ENCODE measurements around the gene PHETA1. TPM values are rescaled to one million over a fixed set of nuclear protein-coding genes. Genes with fewer than 3 reads are reported as not detected.

PHETA1 gene
- total RNA-seq, 1 donor from 2014 or later, result 14.9 TPM

- Mint-ChIP-seq H3K27me3 (ENCODE audit: low read depth, unreplicated experiment) (no peaks in the 10 kb centered on the region), H3K4me1 (ENCODE audit: low read depth, unreplicated experiment) (peaks cover 24% of the 10 kb centered on the region), H3K27ac (ENCODE audit: unreplicated experiment) (peak within 1 kb of the TSS; percentile 86), H3K9me3 (ENCODE audit: unreplicated experiment) (no peaks in the 10 kb centered on the region), H3K36me3 (ENCODE audit: low read depth, unreplicated experiment) (peaks cover 1% of the 10 kb centered on the region), H3K4me3 (ENCODE audit: unreplicated experiment) (peak within 1 kb of the TSS; percentile 93)
- DNase-seq (ENCODE audit: low read depth) (no peak), FAIRE-seq (no peak)
- Histone ChIP-seq H3K9me3 (ENCODE audit: insufficient read depth, low read depth, low read length) (no peaks in the 10 kb centered on the region), H3K27me3 (ENCODE audit: insufficient read depth, low read length) (no peaks in the 10 kb centered on the region), H3K27ac (ENCODE audit: low read depth, low read length) (peak within 1 kb of the TSS; percentile 66), H3K9ac (ENCODE audit: low read length) (peak within 1 kb of the TSS; percentile 91), H3K4me1 (ENCODE audit: insufficient read depth, low read length) (peaks cover 51% of the 10 kb centered on the region), H3K4me2 (ENCODE audit: low read length) (peak within 1 kb of the TSS; percentile 93), H4K20me1 (ENCODE audit: insufficient read depth, low read length) (peaks cover 19% of the 10 kb centered on the region), H3K36me3 (ENCODE audit: insufficient read depth, low read length) (no peaks in the 10 kb centered on the region), H2AFZ (ENCODE audit: low read depth, low read length) (peak within 1 kb of the TSS; percentile 28), H3K4me3 (ENCODE audit: insufficient read depth, low read depth, low read length) (peak within 1 kb of the TSS; percentile 90), H3K79me2 (ENCODE audit: insufficient read depth, low read length) (peaks cover 51% of the 10 kb centered on the region)
- TF ChIP-seq EZH2 (IDR thresholded peaks at IDR 0.05; ENCODE audit: insufficient read depth, low read length) (no peak), CTCF (IDR thresholded peaks at IDR 0.05; ENCODE audit: insufficient read depth, low read depth, low read length) (no peak)
Measured at GRCh38 chr12:111405859-111406473, 37.1 kb upstream of the PHETA1 start, which contains the start of gene SH2B3. SH2B3 (plus strand) TSS chr12:111405923; CDS start chr12:111418146, 12,223 bp downstream.

GRCh38 chr12:111405149-111405858 lies 36.4 kb upstream of the PHETA1 start:
- DNase-seq (ENCODE audit: low read depth) (peak; percentile 60), FAIRE-seq (no peak)
- TF ChIP-seq EZH2 (IDR thresholded peaks at IDR 0.05; ENCODE audit: insufficient read depth, low read length) (no peak), CTCF (IDR thresholded peaks at IDR 0.05; ENCODE audit: insufficient read depth, low read depth, low read length) (peak; percentile 5)
- no peaks in the 10 kb centered on the region for H3K9me3 ChIP-seq (ENCODE audit: insufficient read depth, low read depth, low read length)
- H3K4me1 Mint-ChIP-seq (ENCODE audit: low read depth, unreplicated experiment), result peaks cover 20% of the 10 kb centered on the region
- H3K36me3 Mint-ChIP-seq (ENCODE audit: low read depth, unreplicated experiment), result peaks cover 1% of the 10 kb centered on the region
- peak overlapping the region; percentile 78 for H3K4me2 ChIP-seq (ENCODE audit: low read length)
- no peaks in the 10 kb centered on the region for H3K27me3 ChIP-seq (ENCODE audit: insufficient read depth, low read length)
- no peak overlapping the region for H3K9ac ChIP-seq (ENCODE audit: low read length)
- H3K9me3 Mint-ChIP-seq (ENCODE audit: unreplicated experiment), result no peaks in the 10 kb centered on the region
- peak overlapping the region; percentile 86 for H3K27ac Mint-ChIP-seq (ENCODE audit: unreplicated experiment)
- peaks cover under 1% of the 10 kb centered on the region for H3K27me3 Mint-ChIP-seq (ENCODE audit: low read depth, unreplicated experiment)
- H3K4me3 ChIP-seq (ENCODE audit: insufficient read depth, low read depth, low read length), result peak overlapping the region; percentile 40
- H3K27ac ChIP-seq (ENCODE audit: low read depth, low read length), result no peak overlapping the region
- peak overlapping the region; percentile 85 for H3K4me3 Mint-ChIP-seq (ENCODE audit: unreplicated experiment)
- no peaks in the 10 kb centered on the region for H3K36me3 ChIP-seq (ENCODE audit: insufficient read depth, low read length)
- peaks cover 19% of the 10 kb centered on the region for H4K20me1 ChIP-seq (ENCODE audit: insufficient read depth, low read length)
- H2AFZ ChIP-seq (ENCODE audit: low read depth, low read length), result no peak overlapping the region
- H3K79me2 ChIP-seq (ENCODE audit: insufficient read depth, low read length), result peaks cover 45% of the 10 kb centered on the region
- H3K4me1 ChIP-seq (ENCODE audit: insufficient read depth, low read length), result peaks cover 44% of the 10 kb centered on the region
